ENCODE data around the gene PLOD2. TPM values are rescaled to one million over a fixed set of nuclear protein-coding genes. Genes with fewer than 3 reads are reported as not detected.

Gene PLOD2
- total and polyA plus RNA-seq, 4 donors = 18.6 to 57.0 (median 24.3) TPM

GRCh38 chr3:146169891-146170290, 8.9 kb upstream of the PLOD2 start:
- TF ChIP-seq JUND (IDR thresholded peaks at IDR 0.05) (no peak), YY1 (IDR thresholded peaks at IDR 0.05) (no peak), TAF1 (conservative IDR thresholded peaks at IDR 0.05) (no peak), NR2F2 (IDR thresholded peaks at IDR 0.05) (no peak), FOXA1 (IDR thresholded peaks at IDR 0.05) (no peak), ATF3 (IDR thresholded peaks at IDR 0.05) (no peak), MAX (IDR thresholded peaks at IDR 0.05) (no peak)
- TF ChIP-seq, protein P1, sequence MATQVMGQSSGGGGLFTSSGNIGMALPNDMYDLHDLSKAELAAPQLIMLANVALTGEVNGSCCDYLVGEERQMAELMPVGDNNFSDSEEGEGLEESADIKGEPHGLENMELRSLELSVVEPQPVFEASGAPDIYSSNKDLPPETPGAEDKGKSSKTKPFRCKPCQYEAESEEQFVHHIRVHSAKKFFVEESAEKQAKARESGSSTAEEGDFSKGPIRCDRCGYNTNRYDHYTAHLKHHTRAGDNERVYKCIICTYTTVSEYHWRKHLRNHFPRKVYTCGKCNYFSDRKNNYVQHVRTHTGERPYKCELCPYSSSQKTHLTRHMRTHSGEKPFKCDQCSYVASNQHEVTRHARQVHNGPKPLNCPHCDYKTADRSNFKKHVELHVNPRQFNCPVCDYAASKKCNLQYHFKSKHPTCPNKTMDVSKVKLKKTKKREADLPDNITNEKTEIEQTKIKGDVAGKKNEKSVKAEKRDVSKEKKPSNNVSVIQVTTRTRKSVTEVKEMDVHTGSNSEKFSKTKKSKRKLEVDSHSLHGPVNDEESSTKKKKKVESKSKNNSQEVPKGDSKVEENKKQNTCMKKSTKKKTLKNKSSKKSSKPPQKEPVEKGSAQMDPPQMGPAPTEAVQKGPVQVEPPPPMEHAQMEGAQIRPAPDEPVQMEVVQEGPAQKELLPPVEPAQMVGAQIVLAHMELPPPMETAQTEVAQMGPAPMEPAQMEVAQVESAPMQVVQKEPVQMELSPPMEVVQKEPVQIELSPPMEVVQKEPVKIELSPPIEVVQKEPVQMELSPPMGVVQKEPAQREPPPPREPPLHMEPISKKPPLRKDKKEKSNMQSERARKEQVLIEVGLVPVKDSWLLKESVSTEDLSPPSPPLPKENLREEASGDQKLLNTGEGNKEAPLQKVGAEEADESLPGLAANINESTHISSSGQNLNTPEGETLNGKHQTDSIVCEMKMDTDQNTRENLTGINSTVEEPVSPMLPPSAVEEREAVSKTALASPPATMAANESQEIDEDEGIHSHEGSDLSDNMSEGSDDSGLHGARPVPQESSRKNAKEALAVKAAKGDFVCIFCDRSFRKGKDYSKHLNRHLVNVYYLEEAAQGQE (IDR thresholded peaks at IDR 0.05) = no peak
- no peaks in the 10 kb centered on the region for H3K27me3 ChIP-seq (ENCODE audit: control insufficient read depth in 4 of 4, insufficient read depth in 4 of 4, low read length in 3 of 4)
- peaks cover 0 to 20% (median 2%) of the 10 kb centered on the region in 4 donors for H3K4me1 ChIP-seq (ENCODE audit: control insufficient read depth in 4 of 4, insufficient read depth in 4 of 4, low read length in 3 of 4)
- no peak overlapping the region for H3K27ac ChIP-seq (ENCODE audit: low read depth in 1 of 2, low read length in 2 of 2)
- no peaks in the 10 kb centered on the region for H3K9me3 ChIP-seq (ENCODE audit: control insufficient read depth in 4 of 4, low read length in 3 of 4)
- DNase-seq (ENCODE audit: low spot score) = no peak
- H3K9ac ChIP-seq (ENCODE audit: low read depth in 1 of 2, low read length in 2 of 2) = no peak overlapping the region
- 95% methylated on average over 1 of the region's 1 CpG for WGBS
- H3K4me3 ChIP-seq (ENCODE audit: low read depth in 1 of 3, low read length in 3 of 3) = no peak overlapping the region
- H3K36me3 ChIP-seq (ENCODE audit: control insufficient read depth in 4 of 4, insufficient read depth in 3 of 4, low read depth in 1 of 4, low read length in 3 of 4) = no peaks in the 10 kb centered on the region

DNA sequence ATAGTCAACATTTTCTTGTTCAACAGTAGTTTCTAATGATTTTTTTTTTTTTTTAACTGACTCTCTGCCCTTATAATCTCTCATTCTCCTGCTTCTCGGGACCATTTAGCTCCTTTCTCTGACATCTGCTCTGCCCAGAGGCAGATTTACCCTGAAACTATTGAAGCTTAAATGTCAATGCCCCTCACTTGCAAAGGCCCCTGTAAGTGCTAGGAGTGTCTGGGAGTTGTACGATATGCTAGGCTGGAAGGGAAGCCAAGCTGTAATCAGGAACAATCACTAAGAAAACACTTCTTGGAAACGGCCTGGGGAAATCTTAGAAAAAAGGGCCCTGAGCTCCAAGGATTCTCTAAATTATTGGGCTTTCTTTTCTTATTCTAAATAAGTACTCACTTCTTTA, 5.8 kb upstream of the PLOD2 start:
- H3K4me3 ChIP-seq (ENCODE audit: low read depth in 1 of 3, low read length in 3 of 3) = no peak overlapping the region
- H3K27ac ChIP-seq (ENCODE audit: low read depth in 1 of 2, low read length in 2 of 2) = peak overlapping the region; percentile 40 to 63
- no peaks in the 10 kb centered on the region for H3K9me3 ChIP-seq (ENCODE audit: control insufficient read depth in 4 of 4, low read length in 3 of 4)
- DNase-seq (ENCODE audit: low spot score) = no peak
- TF ChIP-seq YY1 (IDR thresholded peaks at IDR 0.05) = no peak
- TF ChIP-seq EGR1 (IDR thresholded peaks at IDR 0.05; ENCODE audit: low read depth in 2 of 2) = no peak
- TF ChIP-seq RAD21 (IDR thresholded peaks at IDR 0.05) = no peak
- TF ChIP-seq, protein P1 (IDR thresholded peaks at IDR 0.05) = no peak
- no peak for TF ChIP-seq JUND (IDR thresholded peaks at IDR 0.05)
- TF ChIP-seq MAX (IDR thresholded peaks at IDR 0.05) = no peak
- TF ChIP-seq, protein P2, sequence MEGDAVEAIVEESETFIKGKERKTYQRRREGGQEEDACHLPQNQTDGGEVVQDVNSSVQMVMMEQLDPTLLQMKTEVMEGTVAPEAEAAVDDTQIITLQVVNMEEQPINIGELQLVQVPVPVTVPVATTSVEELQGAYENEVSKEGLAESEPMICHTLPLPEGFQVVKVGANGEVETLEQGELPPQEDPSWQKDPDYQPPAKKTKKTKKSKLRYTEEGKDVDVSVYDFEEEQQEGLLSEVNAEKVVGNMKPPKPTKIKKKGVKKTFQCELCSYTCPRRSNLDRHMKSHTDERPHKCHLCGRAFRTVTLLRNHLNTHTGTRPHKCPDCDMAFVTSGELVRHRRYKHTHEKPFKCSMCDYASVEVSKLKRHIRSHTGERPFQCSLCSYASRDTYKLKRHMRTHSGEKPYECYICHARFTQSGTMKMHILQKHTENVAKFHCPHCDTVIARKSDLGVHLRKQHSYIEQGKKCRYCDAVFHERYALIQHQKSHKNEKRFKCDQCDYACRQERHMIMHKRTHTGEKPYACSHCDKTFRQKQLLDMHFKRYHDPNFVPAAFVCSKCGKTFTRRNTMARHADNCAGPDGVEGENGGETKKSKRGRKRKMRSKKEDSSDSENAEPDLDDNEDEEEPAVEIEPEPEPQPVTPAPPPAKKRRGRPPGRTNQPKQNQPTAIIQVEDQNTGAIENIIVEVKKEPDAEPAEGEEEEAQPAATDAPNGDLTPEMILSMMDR (IDR thresholded peaks at IDR 0.05; ENCODE audit: low read depth, low read length, missing input control) = no peak
- no peak for TF ChIP-seq ATF3 (IDR thresholded peaks at IDR 0.05)
- TF ChIP-seq RXRA (IDR thresholded peaks at IDR 0.05) = no peak
- no peak for TF ChIP-seq HNF4A (conservative IDR thresholded peaks at IDR 0.05)
- no peak for TF ChIP-seq GABPA (IDR thresholded peaks at IDR 0.05 in 1 of 2, conservative IDR thresholded peaks at IDR 0.05 in 1 of 2)
- TF ChIP-seq, protein P3, sequence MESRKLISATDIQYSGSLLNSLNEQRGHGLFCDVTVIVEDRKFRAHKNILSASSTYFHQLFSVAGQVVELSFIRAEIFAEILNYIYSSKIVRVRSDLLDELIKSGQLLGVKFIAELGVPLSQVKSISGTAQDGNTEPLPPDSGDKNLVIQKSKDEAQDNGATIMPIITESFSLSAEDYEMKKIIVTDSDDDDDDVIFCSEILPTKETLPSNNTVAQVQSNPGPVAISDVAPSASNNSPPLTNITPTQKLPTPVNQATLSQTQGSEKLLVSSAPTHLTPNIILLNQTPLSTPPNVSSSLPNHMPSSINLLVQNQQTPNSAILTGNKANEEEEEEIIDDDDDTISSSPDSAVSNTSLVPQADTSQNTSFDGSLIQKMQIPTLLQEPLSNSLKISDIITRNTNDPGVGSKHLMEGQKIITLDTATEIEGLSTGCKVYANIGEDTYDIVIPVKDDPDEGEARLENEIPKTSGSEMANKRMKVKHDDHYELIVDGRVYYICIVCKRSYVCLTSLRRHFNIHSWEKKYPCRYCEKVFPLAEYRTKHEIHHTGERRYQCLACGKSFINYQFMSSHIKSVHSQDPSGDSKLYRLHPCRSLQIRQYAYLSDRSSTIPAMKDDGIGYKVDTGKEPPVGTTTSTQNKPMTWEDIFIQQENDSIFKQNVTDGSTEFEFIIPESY (IDR thresholded peaks at IDR 0.05) = no peak
- no peak for TF ChIP-seq FOXA2 (IDR thresholded peaks at IDR 0.05)
- no peak for TF ChIP-seq HNF4G (IDR thresholded peaks at IDR 0.05)
- TF ChIP-seq NR2F2 (IDR thresholded peaks at IDR 0.05) = no peak
- no peak for TF ChIP-seq TAF1 (conservative IDR thresholded peaks at IDR 0.05)
- TF ChIP-seq FOXA1 (IDR thresholded peaks at IDR 0.05) = no peak
- WGBS = 71% methylated on average over 3 of the region's 3 CpGs
- peaks cover 3 to 45% (median 11%) of the 10 kb centered on the region in 4 donors for H3K4me1 ChIP-seq (ENCODE audit: control insufficient read depth in 4 of 4, insufficient read depth in 4 of 4, low read length in 3 of 4)
- no peak overlapping the region for H3K9ac ChIP-seq (ENCODE audit: low read depth in 1 of 2, low read length in 2 of 2)
- H3K36me3 ChIP-seq (ENCODE audit: control insufficient read depth in 4 of 4, insufficient read depth in 3 of 4, low read depth in 1 of 4, low read length in 3 of 4) = no peaks in the 10 kb centered on the region
- no peaks in the 10 kb centered on the region for H3K27me3 ChIP-seq (ENCODE audit: control insufficient read depth in 4 of 4, insufficient read depth in 4 of 4, low read length in 3 of 4)

Data from liver (tissue), 9 donors.